Parathyroid adenoma (tissue), 2 donors: Measurements from ENCODE around the gene WNK2.
"Not testable (repeated sequence)": the region's sequence is repeated elsewhere in the genome, so short reads cannot be mapped to it uniquely, and the experiment has no call there.

Experiments
- H2AFZ ChIP-seq: fragments of 300-600 bp; sonication (generic); one replicate; pipeline ENCODE4 v1.7.0; 2017; ENCODE audit warnings: antibody characterized with exemption, mild to moderate bottlenecking
- H3K27ac ChIP-seq: fragments of 300-600 bp; sonication (generic); one replicate; pipeline ENCODE4 v1.7.0; 2017
- H3K27me3 ChIP-seq: fragments of 300-600 bp; sonication (generic); one replicate; pipeline ENCODE4 v1.7.0; 2017; ENCODE audit warnings: low read length; ENCODE audit not compliant: control insufficient read depth, insufficient read depth
- H3K36me3 ChIP-seq: fragments of 300-600 bp; sonication (generic); one replicate; pipeline ENCODE4 v1.7.0; 2017; ENCODE audit warnings: low read length; ENCODE audit not compliant: control insufficient read depth, insufficient read depth
- H3K4me1 ChIP-seq: fragments of 300-600 bp; sonication (generic); one replicate; pipeline ENCODE4 v1.7.0; 2017; ENCODE audit warnings: control low read depth
- H3K4me2 ChIP-seq: fragments of 300-600 bp; sonication (generic); one replicate; pipeline ENCODE4 v1.7.0; 2017; ENCODE audit warnings: low read length
- H3K4me3 ChIP-seq: fragments of 300-600 bp; sonication (generic); one replicate; pipeline ENCODE4 v1.7.0; 2017; ENCODE audit warnings: low read depth, low read length
- H3K79me2 ChIP-seq: fragments of 300-600 bp; sonication (generic); one replicate; pipeline ENCODE4 v1.7.0; 2017; ENCODE audit warnings: control low read depth
- H3K9ac ChIP-seq: fragments of 300-600 bp; sonication (generic); one replicate; pipeline ENCODE4 v1.7.0; 2017; ENCODE audit warnings: mild to moderate bottlenecking
- H3K9me3 ChIP-seq: fragments of 300-600 bp; sonication (generic); one replicate; pipeline ENCODE4 v1.7.0; 2017; ENCODE audit warnings: low read length; ENCODE audit not compliant: control insufficient read depth
- TF ChIP-seq, protein P1 (sequence below): fragments of 300-600 bp; sonication (generic); IDR thresholded peaks from one replicate; pipeline ENCODE4 v1.7.0; 2017; ENCODE audit warnings: antibody characterized with exemption, mild to moderate bottlenecking
- donor health status: primary hyperparathyroidism.

The WNK2 gene

DNA sequence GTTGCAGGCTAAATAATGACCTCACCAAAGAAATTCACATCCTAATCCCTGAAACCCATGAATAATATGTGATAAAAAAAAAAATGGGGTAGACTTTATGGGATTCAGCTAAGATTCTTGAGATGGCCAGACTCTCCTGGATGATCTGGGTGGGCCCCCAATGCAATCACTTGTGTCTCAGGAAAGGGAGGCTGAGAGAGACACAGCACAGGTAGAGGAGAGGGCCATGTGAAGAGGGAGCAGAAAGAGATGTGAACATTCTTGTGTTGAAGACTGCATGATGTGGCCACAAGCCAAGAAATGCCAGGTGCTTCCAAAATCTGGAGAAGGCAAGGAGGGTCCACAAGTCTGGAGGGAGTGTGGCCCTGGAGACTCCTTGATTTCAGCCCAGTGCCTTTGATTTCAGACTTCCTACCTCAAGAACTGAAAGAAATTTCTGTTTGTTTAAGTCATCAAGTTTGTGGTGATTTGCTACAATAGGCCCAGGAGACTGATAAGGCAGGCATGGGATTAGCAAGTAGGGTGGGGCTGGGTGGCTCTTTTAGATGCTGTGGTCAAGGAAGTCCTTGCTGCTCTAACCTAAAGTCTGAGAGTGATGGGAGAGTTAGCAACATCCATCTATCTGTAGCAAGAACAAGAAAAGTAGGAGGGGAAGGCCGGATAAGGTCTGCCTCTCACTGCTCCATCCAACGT, 180.9 kb downstream of the WNK2 start:
- no peaks in the 10 kb centered on the region for H3K9me3 ChIP-seq
- H3K36me3 ChIP-seq = no peaks in the 10 kb centered on the region
- no peak overlapping the region for H3K4me2 ChIP-seq
- H3K9ac ChIP-seq = no peak overlapping the region
- no peaks in the 10 kb centered on the region for H3K79me2 ChIP-seq
- H3K4me3 ChIP-seq = no peak overlapping the region
- H2AFZ ChIP-seq = no peak overlapping the region
- H3K4me1 ChIP-seq = no peaks in the 10 kb centered on the region
- H3K27ac ChIP-seq = no peak overlapping the region
- no peaks in the 10 kb centered on the region for H3K27me3 ChIP-seq
- TF ChIP-seq, protein P1, sequence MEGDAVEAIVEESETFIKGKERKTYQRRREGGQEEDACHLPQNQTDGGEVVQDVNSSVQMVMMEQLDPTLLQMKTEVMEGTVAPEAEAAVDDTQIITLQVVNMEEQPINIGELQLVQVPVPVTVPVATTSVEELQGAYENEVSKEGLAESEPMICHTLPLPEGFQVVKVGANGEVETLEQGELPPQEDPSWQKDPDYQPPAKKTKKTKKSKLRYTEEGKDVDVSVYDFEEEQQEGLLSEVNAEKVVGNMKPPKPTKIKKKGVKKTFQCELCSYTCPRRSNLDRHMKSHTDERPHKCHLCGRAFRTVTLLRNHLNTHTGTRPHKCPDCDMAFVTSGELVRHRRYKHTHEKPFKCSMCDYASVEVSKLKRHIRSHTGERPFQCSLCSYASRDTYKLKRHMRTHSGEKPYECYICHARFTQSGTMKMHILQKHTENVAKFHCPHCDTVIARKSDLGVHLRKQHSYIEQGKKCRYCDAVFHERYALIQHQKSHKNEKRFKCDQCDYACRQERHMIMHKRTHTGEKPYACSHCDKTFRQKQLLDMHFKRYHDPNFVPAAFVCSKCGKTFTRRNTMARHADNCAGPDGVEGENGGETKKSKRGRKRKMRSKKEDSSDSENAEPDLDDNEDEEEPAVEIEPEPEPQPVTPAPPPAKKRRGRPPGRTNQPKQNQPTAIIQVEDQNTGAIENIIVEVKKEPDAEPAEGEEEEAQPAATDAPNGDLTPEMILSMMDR = no peak

DNA sequence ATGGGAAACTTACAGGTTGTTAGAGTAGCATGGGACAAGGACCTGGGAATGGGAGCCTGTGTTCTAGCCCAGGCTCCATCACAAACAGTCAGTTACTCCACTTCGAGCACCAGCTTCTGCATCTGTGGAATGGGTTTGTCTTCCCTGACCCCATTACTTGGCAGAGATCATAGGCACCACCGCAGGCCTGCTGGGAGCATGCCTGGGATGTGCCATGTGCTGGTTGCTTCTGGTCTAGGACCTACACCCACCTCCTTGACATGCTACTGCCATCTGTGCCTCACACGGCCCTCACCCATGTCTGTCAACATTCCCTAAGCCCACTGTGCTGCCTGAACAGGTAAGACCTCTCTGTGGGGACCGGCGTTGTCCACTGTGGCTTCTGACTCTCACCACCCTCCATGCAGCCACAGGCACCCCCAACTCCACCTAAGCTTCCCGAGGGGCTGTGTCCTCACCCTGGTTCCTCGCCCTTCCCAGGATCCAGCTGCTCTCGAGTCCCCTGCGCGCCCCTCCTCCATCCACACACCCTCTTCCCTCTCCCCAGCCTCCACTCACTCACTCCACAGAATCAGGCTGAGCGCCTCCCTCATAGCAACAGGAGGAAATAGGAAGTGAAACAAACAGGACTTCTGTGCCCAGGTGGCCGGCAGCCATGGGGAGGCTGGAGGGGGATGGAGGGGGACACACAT, 181.6 kb downstream of the WNK2 start:
- no peaks in the 10 kb centered on the region for H3K79me2 ChIP-seq
- no peaks in the 10 kb centered on the region for H3K4me1 ChIP-seq
- H3K36me3 ChIP-seq = no peaks in the 10 kb centered on the region
- no peaks in the 10 kb centered on the region for H3K9me3 ChIP-seq
- TF ChIP-seq, protein P1 = no peak
- no peak overlapping the region for H3K27ac ChIP-seq
- no peaks in the 10 kb centered on the region for H3K27me3 ChIP-seq
- H3K4me3 ChIP-seq = no peak overlapping the region
- H2AFZ ChIP-seq = no peak overlapping the region
- H3K4me2 ChIP-seq = no peak overlapping the region
- H3K9ac ChIP-seq = no peak overlapping the region

DNA sequence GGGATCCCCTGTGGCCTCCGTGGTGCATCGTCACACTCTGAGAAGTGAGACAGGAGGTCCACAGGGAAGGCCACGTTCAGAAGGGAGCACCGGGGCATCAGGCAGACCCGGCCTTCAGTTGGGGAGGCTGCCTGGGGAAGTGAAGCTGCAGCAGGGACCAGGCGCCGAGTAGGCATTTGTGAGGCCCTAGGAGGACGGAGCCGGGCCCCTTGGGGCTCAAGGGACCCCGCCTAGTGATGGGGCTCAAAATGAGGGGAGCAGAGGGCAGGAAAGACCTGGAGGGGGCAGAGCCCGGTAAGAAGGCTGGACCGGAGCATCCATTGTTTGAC, 182.1 kb downstream of the WNK2 start:
- TF ChIP-seq, protein P1 = no peak
- Histone ChIP-seq H3K27ac (no peak overlapping the region), H3K27me3 (no peaks in the 10 kb centered on the region), H2AFZ (no peak overlapping the region), H3K9ac (no peak overlapping the region), H3K4me3 (no peak overlapping the region), H3K4me2 (no peak overlapping the region), H3K9me3 (no peaks in the 10 kb centered on the region), H3K36me3 (no peaks in the 10 kb centered on the region), H3K79me2 (no peaks in the 10 kb centered on the region), H3K4me1 (no peaks in the 10 kb centered on the region)

DNA sequence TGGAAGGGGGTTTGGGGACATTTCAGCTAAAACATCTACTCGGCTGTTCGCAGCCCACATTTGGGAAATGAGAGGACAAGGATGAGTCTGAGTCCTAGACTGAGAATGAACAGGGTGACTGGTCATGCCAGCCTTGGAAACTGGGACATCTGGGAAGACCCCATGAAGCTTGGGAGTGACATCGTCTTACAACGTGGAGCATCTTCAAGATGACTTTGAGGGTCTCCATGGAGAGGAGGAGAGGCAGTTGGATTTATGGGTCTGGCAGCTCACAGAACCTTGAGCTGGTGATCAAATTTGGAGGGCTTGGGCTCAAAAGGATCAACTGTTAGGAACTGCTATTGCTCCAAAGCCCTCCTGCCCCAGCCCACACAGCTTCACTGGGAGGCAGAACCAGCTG, 182.5 kb downstream of the WNK2 start:
- not testable (repeated sequence) for H3K4me2 ChIP-seq, H3K4me1 ChIP-seq

DNA sequence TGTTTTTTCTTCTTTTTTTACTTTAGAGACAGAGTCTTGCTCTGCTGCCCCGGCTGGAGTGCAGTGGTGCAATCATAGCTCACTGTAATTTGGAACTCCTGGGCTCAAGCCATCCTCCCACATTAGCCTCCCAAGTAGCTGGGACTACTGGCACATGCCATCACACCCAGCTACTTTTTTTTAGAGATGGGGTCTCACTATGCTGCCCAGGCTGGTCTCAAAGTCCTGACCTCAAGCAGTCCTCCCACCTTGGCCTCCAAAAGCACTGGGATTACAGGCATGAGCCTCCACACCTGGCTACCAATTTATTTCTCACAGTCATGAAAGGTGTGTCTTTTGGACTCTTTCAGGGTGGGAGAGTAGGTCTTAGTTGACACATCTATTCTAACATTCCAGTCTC, 184.5 kb downstream of the WNK2 start:
- no peak overlapping the region for H3K4me3 ChIP-seq
- no peaks in the 10 kb centered on the region for H3K9me3 ChIP-seq
- H3K27ac ChIP-seq = no peak overlapping the region
- no peaks in the 10 kb centered on the region for H3K4me1 ChIP-seq
- TF ChIP-seq, protein P1 = no peak
- no peaks in the 10 kb centered on the region for H3K79me2 ChIP-seq
- no peak overlapping the region for H2AFZ ChIP-seq
- no peaks in the 10 kb centered on the region for H3K36me3 ChIP-seq
- H3K9ac ChIP-seq = no peak overlapping the region
- no peaks in the 10 kb centered on the region for H3K27me3 ChIP-seq
- no peak overlapping the region for H3K4me2 ChIP-seq

More for the DNA sequence above, 182.5 kb downstream of the WNK2 start:
- H3K36me3 ChIP-seq, H3K27me3 ChIP-seq, H3K9ac ChIP-seq, H2AFZ ChIP-seq, H3K9me3 ChIP-seq, H3K4me3 ChIP-seq, H3K79me2 ChIP-seq, H3K27ac ChIP-seq: not testable (repeated sequence)
